GM12878 (cell line): ENCODE data around the gene ZBTB8OS. TPM values are rescaled to one million over a fixed set of nuclear protein-coding genes. Genes with fewer than 3 reads are reported as not detected.

ENCODE experiments used
- ATAC-seq: fragments of 200-7000 bp; cut with Tn5 transposase; 3 replicates; pipeline ENCODE4 v1.9.1; 2020; ENCODE audit warnings: mild to moderate bottlenecking, moderate library complexity
- BruUV-seq: library from RNA; stranded (reverse); fragments of 400-500 nt; replicated peaks from 2 replicates; lab custom pipeline; 2021; lab: Mats Ljungman, UMichigan
- CTCF ChIA-PET: fragments of 300-600 bp; sonication (Branson Sonifier 250); formaldehyde crosslinking; extraction: SDS; loops from one replicate; lab custom pipeline; 2021; ENCODE audit warnings: inconsistent platforms; lab: Yijun Ruan, JAX
- POLR2A ChIA-PET: fragments of 350-600 bp; formaldehyde crosslinking; extraction: SDS; loops from one replicate; lab custom pipeline; 2021; ENCODE audit warnings: inconsistent platforms; lab: Charles Lee
- RAD21 ChIA-PET: fragments of 300-600 bp; sonication (Branson Sonifier 250); formaldehyde crosslinking; loops from one replicate; lab custom pipeline; 2023; ENCODE audit warnings: antibody characterized with exemption; ENCODE audit not compliant: unreplicated experiment; lab: Charles Lee
- SMC1A ChIA-PET: fragments of 300-600 bp; sonication (Branson Sonifier 250); formaldehyde crosslinking; loops from one replicate; lab custom pipeline; 2023; ENCODE audit not compliant: unreplicated experiment, uncharacterized antibody; lab: Charles Lee
- DNase-seq: peaks from one replicate; pipeline ENCODE4 v3.0.0-alpha.2; 2011; ENCODE audit warnings: low read depth, low spot score
- FAIRE-seq: peaks from 3 replicates; lab custom pipeline; 2011; peaks lifted over from hg19 to GRCh38; lab: Jason Lieb, UNC
- H2AFZ ChIP-seq: 2 replicates; pipeline ENCODE4 v1.6.0; 2011; ENCODE audit warnings: low read depth, low read length, control low read depth; ENCODE audit not compliant: control insufficient read depth
- H3K27ac ChIP-seq: 2 replicates; pipeline ENCODE4 v1.5.1; 2011; ENCODE audit warnings: control low read depth; ENCODE audit not compliant: control insufficient read depth, insufficient read depth
- H3K27me3 ChIP-seq, 2 experiments: replicated peaks in 1 of 2; 2 replicates each; pipeline versions ENCODE4 v1.6.0 to v1.6.1; 2011; ENCODE audit warnings: low read length in 1 of 2; ENCODE audit not compliant: control insufficient read depth in 2 of 2, insufficient read depth in 2 of 2
- H3K36me3 ChIP-seq, 2 experiments: 2 replicates each; pipeline ENCODE4 v1.5.1; 2011; ENCODE audit warnings: low read length in 1 of 2; ENCODE audit not compliant: control insufficient read depth in 2 of 2, insufficient read depth in 2 of 2
- H3K4me1 ChIP-seq: 2 replicates; pipeline ENCODE4 v1.6.1; 2011; ENCODE audit warnings: mild to moderate bottlenecking, low read length, moderate library complexity, mixed read lengths; ENCODE audit not compliant: control insufficient read depth, insufficient read depth
- H3K4me2 ChIP-seq: 2 replicates; pipeline ENCODE4 v1.6.0; 2011; ENCODE audit warnings: control low read depth; ENCODE audit not compliant: control insufficient read depth, insufficient read depth
- H3K4me3 ChIP-seq: fragments of 200-600 bp; sonication (generic); 2 replicates; pipeline ENCODE4 v1.5.1; 2016
- H3K79me2 ChIP-seq: 2 replicates; pipeline ENCODE4 v1.6.0; 2011; ENCODE audit warnings: low read length; ENCODE audit not compliant: control insufficient read depth, insufficient read depth
- H3K9ac ChIP-seq: 2 replicates; pipeline ENCODE4 v1.8.0; 2011; ENCODE audit warnings: low read length, control low read depth, mixed read lengths; ENCODE audit not compliant: control insufficient read depth, insufficient read depth
- H3K9me3 ChIP-seq: replicated peaks from 3 replicates; pipeline ENCODE4 v1.5.1; 2011; ENCODE audit warnings: mild to moderate bottlenecking, low read length; ENCODE audit not compliant: control insufficient read depth, insufficient read depth
- H4K20me1 ChIP-seq: 2 replicates; pipeline ENCODE4 v1.6.0; 2011; ENCODE audit not compliant: control insufficient read depth, insufficient read depth
- CBX3 ChIP-seq: fragments of 200-600 bp; sonication (generic); IDR thresholded peaks from 2 replicates; pipeline ENCODE4 v1.6.1; 2016; ENCODE audit warnings: low read depth, borderline replicate concordance
- CREB1 ChIP-seq: IDR thresholded peaks from 2 replicates; pipeline ENCODE4 v1.6.1; 2012; ENCODE audit warnings: low read depth, mild to moderate bottlenecking, inconsistent platforms
- CUX1 ChIP-seq: IDR thresholded peaks from 2 replicates; pipeline ENCODE4 v1.6.1; 2012; ENCODE audit warnings: improper control_type of control experiment, low read depth, low read length; ENCODE audit not compliant: insufficient replicate concordance
- EED ChIP-seq: sonication (generic); IDR thresholded peaks from 2 replicates; pipeline ENCODE4 v1.6.1; 2016; ENCODE audit warnings: antibody characterized with exemption, low read depth
- GATAD2B ChIP-seq: fragments of 450-650 bp; conservative IDR thresholded peaks from 2 replicates; pipeline ENCODE4 v1.6.1; 2017; ENCODE audit warnings: low read depth, mild to moderate bottlenecking, moderate library complexity
- HDGF ChIP-seq: fragments of 450-650 bp; IDR thresholded peaks from 2 replicates; pipeline ENCODE4 v1.6.1; 2016; ENCODE audit warnings: antibody characterized with exemption
- KLF5 ChIP-seq: fragments of 450-650 bp; IDR thresholded peaks from 2 replicates; pipeline ENCODE4 v1.6.1; 2014; ENCODE audit warnings: mild to moderate bottlenecking; ENCODE audit not compliant: partially characterized antibody
- MAX ChIP-seq: IDR thresholded peaks from 2 replicates; pipeline ENCODE4 v1.6.1; 2012; ENCODE audit warnings: low read depth, low read length, improper control_type of control experiment
- PAX8 ChIP-seq: fragments of 450-650 bp; IDR thresholded peaks from 2 replicates; pipeline ENCODE4 v1.6.1; 2017; ENCODE audit warnings: mild to moderate bottlenecking, moderate library complexity
- SIX5 ChIP-seq: IDR thresholded peaks from 2 replicates; pipeline ENCODE4 v1.6.1; 2011; ENCODE audit warnings: mild to moderate bottlenecking, low read depth, low read length, moderate library complexity; ENCODE audit not compliant: severe bottlenecking
- SREBF1 ChIP-seq: IDR thresholded peaks from 2 replicates; pipeline ENCODE4 v1.6.1; 2012; ENCODE audit warnings: mild to moderate bottlenecking, low read length
- TBL1XR1 ChIP-seq: IDR thresholded peaks from 2 replicates; pipeline ENCODE4 v1.6.1; 2012; ENCODE audit warnings: low read depth, low read length, improper control_type of control experiment
- WGBS: methylation state at CpG from one replicate; pipeline ENCODE4 v1.1.6; 2016; ENCODE audit warnings: low lambda C conversion rate; ENCODE audit not compliant: insufficient replicate concordance, insufficient coverage; ENCODE audit errors: missing lambda C conversion rate; 5-methylcytosine and 5-hydroxymethylcytosine counted together
- in situ Hi-C: fragments of 300-500 bp; cut with MboI; formaldehyde crosslinking; loops from 9 replicates; pipeline ENCODE4 v1.14.3; 2018; ENCODE audit warnings: mixed read lengths
- intact Hi-C: fragments of 100-400 bp; cut with micrococcal nuclease; formaldehyde crosslinking; loops from one replicate; pipeline ENCODE4 v1.14.2; 2022; ENCODE audit not compliant: unreplicated experiment
- polyA plus RNA-seq, 11 experiments: library from polyadenylated mRNA; depleted of rRNA in 4 of 11; unstranded in 6 of 11; stranded (reverse) in 5 of 11; fragments of >200 nt; fragmentation: Nextera tagmentation in 4 of 11; fragmentation: Illumina TruSeq in 1 of 11; extraction: Ambion mirVana in 4 of 11; extraction: Trizol in 1 of 11; gene quantifications; 1 replicate in 1 of 11; 2 replicates in 10 of 11; pipeline versions ENCODE4 v1.2.1 to v1.2.3, GENCODE V29; 2011 to 2016; ENCODE audit warnings: inconsistent platforms in 2 of 11, missing spikeins in 2 of 11, low read depth in 1 of 11
- total RNA-seq, 4 experiments: library from RNA; depleted of rRNA in 3 of 4; stranded (reverse); fragments of >200 nt in 3 of 4; fragmentation: Illumina TruSeq in 1 of 4; extraction: Trizol in 1 of 4; gene quantifications; 2 replicates each; pipeline versions ENCODE4 v1.2.1 to v1.2.3, GENCODE V29; 2013 to 2021

Gene ZBTB8OS
- total and polyA plus RNA-seq, 10 of the 15 experiments (the other 5 are each of a cell fraction or from before 2014, with no cell fraction given), result 77.8 to 350 (median 139) TPM

- no peak for TF ChIP-seq CUX1
- TF ChIP-seq SREBF1, result no peak
- TF ChIP-seq EED, result no peak
- no peak for TF ChIP-seq KLF5
- TF ChIP-seq, all 136 proteins: peak for 0
Observed at GRCh38 chr1:32605711-32606424, 44.5 kb downstream of the ZBTB8OS start (continued).

- ATAC-seq (no peak), DNase-seq (no peak), FAIRE-seq (no peak)
- no peak overlapping the region for H3K9ac ChIP-seq
- SMC1A ChIA-PET, result interaction anchor here (1.2 kb wide), 1 partner anchor 80 kb away, joined by 4 read pairs; no protein-coding TSS in a partner anchor
- BruUV-seq, result no TSS peak
- TF ChIP-seq MAX (no peak), SIX5 (no peak), HDGF (no peak), TBL1XR1 (no peak), PAX8 (no peak), CBX3 (no peak), CREB1 (no peak), GATAD2B (no peak)
- in situ Hi-C loops (no loop called here), intact Hi-C loops (no loop called here)
- no peaks in the 10 kb centered on the region for H3K9me3 ChIP-seq
- H3K27me3 ChIP-seq, result no peaks in the 10 kb centered on the region
- CTCF ChIA-PET, result interaction anchor here (1.4 kb wide), 1 partner anchor 113 kb away, joined by 4 read pairs; no protein-coding TSS in a partner anchor
- H3K36me3 ChIP-seq, result no peaks in the 10 kb centered on the region
- H2AFZ ChIP-seq, result no peak overlapping the region
- H3K4me3 ChIP-seq, result no peak overlapping the region
- RAD21 ChIA-PET, result interaction anchor here (1.0 kb wide), 1 partner anchor 80 kb away, joined by 6 read pairs; no protein-coding TSS in a partner anchor
- no peaks in the 10 kb centered on the region for H4K20me1 ChIP-seq
- 79% methylated on average over 2 of the region's 2 CpGs for WGBS
- POLR2A ChIA-PET, result no interaction called here
- H3K79me2 ChIP-seq, result no peaks in the 10 kb centered on the region
- no peaks in the 10 kb centered on the region for H3K4me1 ChIP-seq
- no peak overlapping the region for H3K27ac ChIP-seq
- H3K4me2 ChIP-seq, result no peak overlapping the region
Observed at GRCh38 chr1:32600034-32600433, 50.3 kb downstream of the ZBTB8OS start.
